Bronchial epithelial cell (primary cell): Measurements from ENCODE around the gene TUBB4B. TPM values are rescaled to one million over a fixed set of nuclear protein-coding genes. Genes with fewer than 3 reads are reported as not detected.

Source experiments
- DNase-seq: peaks from one replicate; pipeline ENCODE4 v3.0.0-alpha.2; 2010; ENCODE audit warnings: low read depth
- FAIRE-seq: peaks from 2 replicates; lab custom pipeline; 2011; peaks lifted over from hg19 to GRCh38; lab: Jason Lieb, UNC
- H3K27me3 ChIP-seq: 2 replicates; pipeline ENCODE4 v1.5.1; 2011; ENCODE audit warnings: low read length; ENCODE audit not compliant: control insufficient read depth, insufficient read depth
- H3K36me3 ChIP-seq: 2 replicates; pipeline ENCODE4 v1.5.1; 2011; ENCODE audit warnings: low read length; ENCODE audit not compliant: control insufficient read depth, insufficient read depth
- H3K4me3 ChIP-seq: 2 replicates; pipeline ENCODE4 v1.5.1; 2011; ENCODE audit warnings: mild to moderate bottlenecking, low read depth, low read length, control low read depth
- CTCF ChIP-seq: IDR thresholded peaks from 2 replicates; pipeline ENCODE4 v1.5.1; 2011; ENCODE audit warnings: mild to moderate bottlenecking, moderate library complexity, low read length, control low read depth, inconsistent platforms; ENCODE audit not compliant: insufficient read depth, severe bottlenecking
- total RNA-seq: library from RNA; depleted of rRNA; stranded (reverse); fragments of >200 nt; gene quantifications from 2 replicates; pipeline ENCODE4 v1.2.1, GENCODE V29; 2014

Gene TUBB4B
- total RNA-seq, 1 donor from 2014 or later: 82.7 TPM

- Histone ChIP-seq H3K4me3 (no peak overlapping the region), H3K27me3 (no peaks in the 10 kb centered on the region), H3K36me3 (peaks cover 13% of the 10 kb centered on the region)
- no peak for DNase-seq
- TF ChIP-seq CTCF: no peak
- no peak for FAIRE-seq
Observed at GRCh38 chr9:137194388-137194787, 46.7 kb upstream of the TUBB4B start.

GRCh38 chr9:137194909-137195308 lies 46.2 kb upstream of the TUBB4B start:
- Histone ChIP-seq H3K36me3 (peaks cover 9% of the 10 kb centered on the region), H3K27me3 (no peaks in the 10 kb centered on the region), H3K4me3 (no peak overlapping the region)
- no peak for TF ChIP-seq CTCF
- DNase-seq: peak; percentile 26
- FAIRE-seq: no peak

- no peak for DNase-seq
- Histone ChIP-seq H3K27me3 (no peaks in the 10 kb centered on the region), H3K4me3 (no peak overlapping the region), H3K36me3 (peaks cover 5% of the 10 kb centered on the region)
- no peak for FAIRE-seq
- TF ChIP-seq CTCF: no peak
Observed at GRCh38 chr9:137195525-137196220, 45.4 kb upstream of the TUBB4B start.

GRCh38 chr9:137198051-137198901 lies 42.8 kb upstream of the TUBB4B start:
- no peaks in the 10 kb centered on the region for H3K36me3 ChIP-seq
- DNase-seq (peak; percentile 30), FAIRE-seq (peak; percentile 32)
- H3K27me3 ChIP-seq: no peaks in the 10 kb centered on the region
- TF ChIP-seq CTCF: no peak
- H3K4me3 ChIP-seq: no peak overlapping the region

- H3K4me3 ChIP-seq: no peak overlapping the region
- DNase-seq: no peak
Observed at GRCh38 chr9:137198902-137199283, 42.2 kb upstream of the TUBB4B start.

More at GRCh38 chr9:137198902-137199283, 42.2 kb upstream of the TUBB4B start:
- no peaks in the 10 kb centered on the region for H3K36me3 ChIP-seq
- no peaks in the 10 kb centered on the region for H3K27me3 ChIP-seq
- TF ChIP-seq CTCF: no peak
- FAIRE-seq: no peak
